NB4 (cell line): ENCODE data around the gene ZNF611.

Experiments
- MAX ChIP-seq: IDR thresholded peaks from 2 replicates; pipeline ENCODE4 v1.6.1; 2011; ENCODE audit warnings: low read depth, low read length
- POLR2A ChIP-seq: IDR thresholded peaks from 2 replicates; pipeline ENCODE4 v1.6.1; 2011; ENCODE audit warnings: mild to moderate bottlenecking; ENCODE audit not compliant: insufficient read length; ENCODE audit errors: extremely low read depth
- TF ChIP-seq, protein P1 (sequence below): IDR thresholded peaks from one replicate; pipeline ENCODE4 v1.5.1; 2012; ENCODE audit warnings: low read depth, low read length

DNA sequence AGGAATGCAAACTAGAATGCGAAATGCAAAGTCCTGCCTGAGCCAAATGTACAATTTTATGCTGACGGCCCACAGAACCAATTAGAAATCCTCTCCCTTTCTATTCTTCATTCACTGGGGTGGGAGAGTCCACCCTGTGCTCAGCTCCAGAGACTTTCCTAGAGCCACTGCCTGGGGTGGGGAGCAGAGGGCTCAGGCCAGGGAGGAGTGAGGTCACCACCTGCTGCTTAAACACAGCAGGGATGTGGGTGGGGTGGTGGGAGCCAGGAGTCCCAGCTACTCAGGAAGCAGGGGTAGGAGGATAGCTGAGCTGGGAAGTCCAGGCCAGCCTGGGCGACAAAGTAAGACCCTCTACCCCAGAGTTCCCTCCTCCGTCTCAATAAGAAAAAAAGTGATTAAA lies 69.8 kb downstream of the ZNF611 start:
- TF ChIP-seq, protein P1, sequence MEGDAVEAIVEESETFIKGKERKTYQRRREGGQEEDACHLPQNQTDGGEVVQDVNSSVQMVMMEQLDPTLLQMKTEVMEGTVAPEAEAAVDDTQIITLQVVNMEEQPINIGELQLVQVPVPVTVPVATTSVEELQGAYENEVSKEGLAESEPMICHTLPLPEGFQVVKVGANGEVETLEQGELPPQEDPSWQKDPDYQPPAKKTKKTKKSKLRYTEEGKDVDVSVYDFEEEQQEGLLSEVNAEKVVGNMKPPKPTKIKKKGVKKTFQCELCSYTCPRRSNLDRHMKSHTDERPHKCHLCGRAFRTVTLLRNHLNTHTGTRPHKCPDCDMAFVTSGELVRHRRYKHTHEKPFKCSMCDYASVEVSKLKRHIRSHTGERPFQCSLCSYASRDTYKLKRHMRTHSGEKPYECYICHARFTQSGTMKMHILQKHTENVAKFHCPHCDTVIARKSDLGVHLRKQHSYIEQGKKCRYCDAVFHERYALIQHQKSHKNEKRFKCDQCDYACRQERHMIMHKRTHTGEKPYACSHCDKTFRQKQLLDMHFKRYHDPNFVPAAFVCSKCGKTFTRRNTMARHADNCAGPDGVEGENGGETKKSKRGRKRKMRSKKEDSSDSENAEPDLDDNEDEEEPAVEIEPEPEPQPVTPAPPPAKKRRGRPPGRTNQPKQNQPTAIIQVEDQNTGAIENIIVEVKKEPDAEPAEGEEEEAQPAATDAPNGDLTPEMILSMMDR, result no peak
- no peak for TF ChIP-seq POLR2A
- no peak for TF ChIP-seq MAX
